Coronary artery (tissue), 2 donors: ENCODE data around the gene EML6.

ENCODE experiments used
- DNase-seq: peaks from one replicate; pipeline ENCODE4 v3.0.0-alpha.2; 2017; ENCODE audit warnings: low spot score
- H3K27ac ChIP-seq, 2 donors: fragments of 200-600 bp; sonication (generic); one replicate each; pipeline ENCODE4 v1.5.1; 2016 to 2019
- H3K4me3 ChIP-seq: fragments of 200-600 bp; sonication (generic); 2 replicates; pipeline ENCODE4 v1.5.1; 2016; ENCODE audit warnings: mild to moderate bottlenecking, moderate library complexity
- CTCF ChIP-seq: fragments of 200-600 bp; sonication (generic); IDR thresholded peaks from one replicate; pipeline ENCODE4 v1.5.1; 2019; ENCODE audit warnings: antibody characterized with exemption

EML6 gene

DNA sequence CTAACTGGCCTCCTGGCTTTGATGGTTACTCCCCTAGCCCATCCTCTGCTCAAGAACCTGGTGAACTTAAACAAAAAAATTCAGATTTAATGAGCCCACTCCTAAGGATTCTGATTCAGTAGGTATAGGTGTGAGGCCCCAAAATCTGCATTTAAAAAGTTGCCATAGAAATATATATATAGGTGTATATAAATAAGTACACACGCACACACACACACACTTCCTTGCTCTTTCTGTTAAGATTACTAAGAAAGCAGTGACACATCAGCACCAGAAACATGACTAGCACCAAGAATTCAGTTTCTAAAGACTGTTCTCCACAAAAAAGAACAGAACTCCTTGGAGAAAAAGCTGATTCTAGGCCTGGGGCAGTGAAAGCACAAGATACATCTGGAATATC lies 17.8 kb downstream of the EML6 start:
- Histone ChIP-seq H3K4me3 (no peak overlapping the region), H3K27ac (no peak overlapping the region)
- TF ChIP-seq CTCF: no peak
- no peak for DNase-seq

DNA sequence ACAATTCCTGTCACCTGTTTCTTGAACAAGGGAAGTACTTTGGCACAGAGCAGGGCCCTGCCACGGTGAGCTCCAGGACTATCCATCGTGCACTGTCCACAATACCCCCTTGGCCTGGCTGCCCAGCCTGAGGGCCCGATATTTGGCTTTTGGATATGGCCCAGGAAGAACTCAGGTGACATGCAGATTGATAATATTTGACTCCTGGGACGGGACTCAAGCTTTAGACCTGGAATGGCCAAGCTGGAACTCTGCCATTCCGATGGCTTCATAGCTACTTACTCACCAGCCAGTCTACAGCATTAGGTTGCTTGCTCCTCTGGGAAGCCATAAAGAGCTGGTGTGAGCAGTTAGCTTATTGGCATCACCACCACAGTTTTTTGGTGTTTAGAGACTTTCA lies 26.6 kb downstream of the EML6 start:
- TF ChIP-seq CTCF: no peak
- no peak overlapping the region for H3K4me3 ChIP-seq
- H3K27ac ChIP-seq: no peak overlapping the region
- no peak for DNase-seq

DNA sequence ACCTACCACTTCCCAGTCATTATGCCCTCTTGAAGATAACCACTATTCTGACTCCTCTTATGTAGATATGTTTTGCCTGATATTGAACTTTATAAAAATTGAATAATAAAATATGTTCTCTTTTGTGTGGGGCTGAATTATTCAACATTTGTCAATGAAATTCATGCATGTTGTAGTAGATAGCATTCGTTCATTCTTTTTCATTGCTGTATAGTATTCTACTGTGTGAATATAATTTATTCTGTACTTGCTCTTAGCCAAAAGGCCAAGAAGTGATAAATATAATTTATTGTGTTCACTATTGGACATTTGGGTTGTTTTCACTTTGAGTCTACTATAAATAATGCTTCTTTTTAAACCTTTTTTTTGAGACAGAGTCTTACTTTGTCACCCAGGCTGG lies 29.0 kb downstream of the EML6 start:
- no peak for DNase-seq
- no peak for TF ChIP-seq CTCF
- no peak overlapping the region for H3K4me3 ChIP-seq
- H3K27ac ChIP-seq: no peak overlapping the region

GRCh38 chr2:54755641-54756326 lies 32.3 kb downstream of the EML6 start:
- H3K4me3 ChIP-seq: no peak overlapping the region
- TF ChIP-seq CTCF: no peak
- no peak for DNase-seq
- no peak overlapping the region for H3K27ac ChIP-seq

DNA sequence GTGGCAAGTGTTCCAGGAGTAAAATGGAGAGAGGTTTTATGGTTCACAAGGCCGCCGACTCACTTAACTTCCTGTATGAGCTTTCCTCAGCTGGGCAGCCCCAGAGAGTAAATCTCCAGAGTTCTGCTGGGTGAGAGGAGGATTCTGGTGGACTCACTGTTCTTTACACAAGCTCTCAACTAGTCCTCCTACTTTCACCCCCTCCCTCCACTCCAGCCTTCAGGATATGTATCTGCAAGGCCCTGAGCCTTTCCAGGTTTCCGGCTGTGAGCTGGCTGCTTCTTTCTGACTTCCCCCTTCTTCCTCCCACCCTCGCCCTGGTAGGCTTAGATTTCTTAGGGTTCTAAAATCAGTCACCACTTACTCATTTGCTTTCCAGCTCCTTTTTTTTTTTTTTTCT lies 34.0 kb downstream of the EML6 start:
- no peak for TF ChIP-seq CTCF
- Histone ChIP-seq H3K27ac (no peak overlapping the region), H3K4me3 (no peak overlapping the region)
- DNase-seq: no peak

- H3K27ac ChIP-seq: no peak overlapping the region
- no peak for DNase-seq
- TF ChIP-seq CTCF: no peak
- no peak overlapping the region for H3K4me3 ChIP-seq
Measured at GRCh38 chr2:54758951-54759350, 35.5 kb downstream of the EML6 start.

DNA sequence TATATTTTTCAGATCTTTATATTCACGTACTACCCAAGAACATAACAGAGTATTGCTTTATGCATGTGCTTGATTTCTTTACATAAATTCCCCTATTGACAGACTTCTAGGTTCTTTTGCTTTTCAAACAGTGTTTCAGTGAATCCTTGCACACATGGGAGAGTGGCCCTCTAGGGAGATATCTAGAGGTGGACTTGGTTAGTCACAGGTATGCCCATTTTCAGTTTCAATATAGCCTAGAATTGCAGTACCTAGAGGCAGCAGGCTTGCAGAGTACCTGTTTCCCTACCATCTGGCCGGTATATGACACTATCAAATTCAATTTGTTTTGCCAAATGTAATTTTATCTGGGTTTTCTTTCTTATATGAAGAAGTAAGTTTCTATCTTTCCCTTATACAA lies 36.8 kb downstream of the EML6 start:
- no peak overlapping the region for H3K27ac ChIP-seq
- no peak overlapping the region for H3K4me3 ChIP-seq
- DNase-seq: no peak
- no peak for TF ChIP-seq CTCF
